Subcutaneous abdominal adipose tissue (tissue), 5 donors: ENCODE data around the gene HDAC9.
"Not testable (repeated sequence)": the region's sequence is repeated elsewhere in the genome, so short reads cannot be mapped to it uniquely, and the experiment has no call there.

Experiments used
- H3K27ac ChIP-seq: one replicate; pipeline ENCODE4 v1.7.0; 2013; ENCODE audit warnings: low read depth, mild to moderate bottlenecking, inconsistent platforms, low read length, moderate library complexity
- H3K27me3 ChIP-seq, 5 donors: one replicate each; pipeline ENCODE4 v1.7.0; 2013; ENCODE audit warnings: low read length in 5 of 5, inconsistent platforms in 1 of 5; ENCODE audit not compliant: control insufficient read depth in 5 of 5, insufficient read depth in 4 of 5
- H3K36me3 ChIP-seq, 5 donors: one replicate each; pipeline ENCODE4 v1.7.0; 2013; ENCODE audit warnings: low read length in 5 of 5; ENCODE audit not compliant: control insufficient read depth in 5 of 5, insufficient read depth in 5 of 5
- H3K4me1 ChIP-seq, 5 donors: one replicate each; pipeline ENCODE4 v1.7.0; 2013; ENCODE audit warnings: low read length in 5 of 5, mild to moderate bottlenecking in 3 of 5, moderate library complexity in 1 of 5; ENCODE audit not compliant: control insufficient read depth in 5 of 5, insufficient read depth in 5 of 5
- H3K4me3 ChIP-seq, 5 donors: one replicate each; pipeline ENCODE4 v1.7.0; 2013; ENCODE audit warnings: low read length in 5 of 5, low read depth in 1 of 5
- H3K9ac ChIP-seq, 5 donors: one replicate each; pipeline ENCODE4 v1.7.0; 2013; ENCODE audit warnings: low read length in 5 of 5, mild to moderate bottlenecking in 4 of 5, moderate library complexity in 3 of 5
- H3K9me3 ChIP-seq, 5 donors: one replicate each; pipeline ENCODE4 v1.7.0; 2013; ENCODE audit warnings: low read length in 5 of 5; ENCODE audit not compliant: control insufficient read depth in 5 of 5
- donor health status: healthy.
- donor health status: healthy.
- donor health status: healthy.
- donor health status: healthy.
- donor health status: healthy.

The HDAC9 gene

GRCh38 chr7:18941207-18941606, 445.7 kb downstream of the HDAC9 start:
- peaks cover 0 to 6% (median 5%) of the 10 kb centered on the region in 5 donors for H3K4me1 ChIP-seq
- H3K4me3 ChIP-seq = no peak overlapping the region
- no peaks in the 10 kb centered on the region for H3K27me3 ChIP-seq
- H3K9me3 ChIP-seq = no peaks in the 10 kb centered on the region
- H3K36me3 ChIP-seq = no peaks in the 10 kb centered on the region
- H3K9ac ChIP-seq = no peak overlapping the region
- no peak overlapping the region for H3K27ac ChIP-seq

GRCh38 chr7:18948521-18948920, 453.0 kb downstream of the HDAC9 start:
- Histone ChIP-seq H3K4me3 (no peak overlapping the region), H3K27ac (no peak overlapping the region), H3K36me3 (no peaks in the 10 kb centered on the region), H3K9ac (no peak overlapping the region), H3K9me3 (no peaks in the 10 kb centered on the region), H3K4me1 (no peaks in the 10 kb centered on the region), H3K27me3 (no peaks in the 10 kb centered on the region)

- H3K4me3 ChIP-seq = no peak overlapping the region
- H3K36me3 ChIP-seq = no peaks in the 10 kb centered on the region
- H3K4me1 ChIP-seq = no peaks in the 10 kb centered on the region
- no peaks in the 10 kb centered on the region for H3K27me3 ChIP-seq
- no peak overlapping the region for H3K9ac ChIP-seq
- H3K27ac ChIP-seq = no peak overlapping the region
- no peaks in the 10 kb centered on the region for H3K9me3 ChIP-seq
These were observed 457.3 kb downstream of the HDAC9 start for GRCh38 chr7:18952846-18953245.

- H3K9ac ChIP-seq = no peak overlapping the region
- no peaks in the 10 kb centered on the region for H3K4me1 ChIP-seq
- no peaks in the 10 kb centered on the region for H3K9me3 ChIP-seq
- no peak overlapping the region for H3K4me3 ChIP-seq
- H3K27me3 ChIP-seq = no peaks in the 10 kb centered on the region
- H3K27ac ChIP-seq = no peak overlapping the region
- no peaks in the 10 kb centered on the region for H3K36me3 ChIP-seq
These were observed 463.1 kb downstream of the HDAC9 start for GRCh38 chr7:18958627-18959026.

- no peak overlapping the region for H3K9ac ChIP-seq
- no peaks in the 10 kb centered on the region for H3K27me3 ChIP-seq
- H3K9me3 ChIP-seq = no peaks in the 10 kb centered on the region
- no peaks in the 10 kb centered on the region for H3K4me1 ChIP-seq
- H3K4me3 ChIP-seq = no peak overlapping the region
- H3K36me3 ChIP-seq = peaks cover 0 to 8% (median 2%) of the 10 kb centered on the region in 5 donors
- no peak overlapping the region for H3K27ac ChIP-seq
These were observed 465.2 kb downstream of the HDAC9 start for GRCh38 chr7:18960725-18961124.

- Histone ChIP-seq H3K4me1 (no peaks in the 10 kb centered on the region), H3K4me3 (no peak overlapping the region), H3K27ac (no peak overlapping the region), H3K36me3 (peaks cover 0 to 8% (median 2%) of the 10 kb centered on the region in 5 donors), H3K27me3 (no peaks in the 10 kb centered on the region), H3K9me3 (no peaks in the 10 kb centered on the region), H3K9ac (no peak overlapping the region)
These were observed 466.5 kb downstream of the HDAC9 start for GRCh38 chr7:18962031-18962430.

- Histone ChIP-seq H3K9me3 (no peaks in the 10 kb centered on the region), H3K4me1 (no peaks in the 10 kb centered on the region), H3K9ac (no peak overlapping the region), H3K27me3 (no peaks in the 10 kb centered on the region), H3K27ac (no peak overlapping the region), H3K4me3 (no peak overlapping the region), H3K36me3 (peaks cover 0 to 8% (median 2%) of the 10 kb centered on the region in 5 donors)
These were observed 470.1 kb downstream of the HDAC9 start for GRCh38 chr7:18965657-18966056.

GRCh38 chr7:18967755-18968154, 472.2 kb downstream of the HDAC9 start:
- H3K9me3 ChIP-seq, H3K4me3 ChIP-seq, H3K27ac ChIP-seq, H3K36me3 ChIP-seq, H3K9ac ChIP-seq, H3K4me1 ChIP-seq, H3K27me3 ChIP-seq: not testable (repeated sequence)

GRCh38 chr7:18971839-18972238, 476.3 kb downstream of the HDAC9 start:
- Histone ChIP-seq H3K27ac (no peak overlapping the region), H3K36me3 (peaks cover 0 to 3% (median 0%) of the 10 kb centered on the region in 5 donors), H3K4me1 (peaks cover 0 to under 1% (median 0%) of the 10 kb centered on the region in 5 donors), H3K27me3 (no peaks in the 10 kb centered on the region), H3K4me3 (no peak overlapping the region), H3K9me3 (no peaks in the 10 kb centered on the region), H3K9ac (no peak overlapping the region)

- Histone ChIP-seq H3K4me1 (peaks cover 0 to 13% (median 7%) of the 10 kb centered on the region in 5 donors), H3K9me3 (no peaks in the 10 kb centered on the region), H3K27ac (no peak overlapping the region), H3K4me3 (no peak overlapping the region), H3K9ac (no peak overlapping the region), H3K27me3 (no peaks in the 10 kb centered on the region), H3K36me3 (peaks cover 0 to 3% (median 0%) of the 10 kb centered on the region in 5 donors)
These were observed 479.3 kb downstream of the HDAC9 start for GRCh38 chr7:18974803-18975202.

GRCh38 chr7:18975276-18975675, 479.7 kb downstream of the HDAC9 start:
- Histone ChIP-seq H3K27ac (no peak overlapping the region), H3K4me3 (no peak overlapping the region), H3K9me3 (no peaks in the 10 kb centered on the region), H3K27me3 (no peaks in the 10 kb centered on the region), H3K9ac (no peak overlapping the region), H3K4me1 (peaks cover 0 to 13% (median 7%) of the 10 kb centered on the region in 5 donors), H3K36me3 (peaks cover 0 to 3% (median 0%) of the 10 kb centered on the region in 5 donors)
